TTC549 (cell line): ENCODE results near the gene ACACB.

Experiments
- FAIRE-seq: peaks from 2 replicates; lab custom pipeline; 2012; peaks lifted over from hg19 to GRCh38; lab: Jason Lieb, UNC

Gene ACACB

GRCh38 chr12:109258607-109259544 lies 142.5 kb downstream of the ACACB start:
- no peak for FAIRE-seq

DNA sequence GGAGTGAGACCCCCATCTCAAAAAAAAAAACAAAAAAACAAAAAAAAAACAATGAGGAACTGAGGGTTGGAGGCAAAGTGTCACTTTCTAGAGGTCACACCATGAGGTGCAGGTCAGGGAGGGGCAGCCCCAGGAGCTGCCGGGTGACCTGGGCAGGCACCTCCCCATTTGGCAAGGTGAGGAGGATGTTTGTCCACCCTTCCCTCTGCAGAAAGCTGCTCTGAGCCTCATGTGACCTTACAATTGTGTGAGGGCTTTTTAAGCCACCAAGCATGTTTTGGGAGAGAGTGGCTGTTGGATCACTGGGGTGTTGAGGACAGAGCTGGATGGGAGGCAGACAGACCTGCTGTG lies 143.1 kb downstream of the ACACB start:
- no peak for FAIRE-seq

DNA sequence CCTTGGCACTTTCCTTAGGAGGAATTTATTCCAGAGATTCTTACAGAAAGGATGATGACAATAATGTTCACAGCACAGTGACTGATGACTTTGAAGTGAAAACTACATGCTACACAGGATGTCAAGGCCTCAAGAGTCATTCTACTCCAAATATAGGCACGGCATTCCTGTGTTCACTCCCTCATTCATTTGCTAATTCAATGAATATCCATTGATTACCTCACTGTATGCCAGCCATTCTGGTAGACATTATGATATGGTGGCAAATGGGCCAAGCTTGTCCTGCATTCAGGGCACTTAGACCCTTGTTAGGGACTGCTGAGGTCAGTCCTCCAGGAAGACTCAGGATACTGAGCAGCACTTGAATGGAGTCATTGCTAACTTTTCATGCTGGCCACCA lies 144.7 kb downstream of the ACACB start:
- FAIRE-seq = no peak

- no peak for FAIRE-seq
Observed at GRCh38 chr12:109261939-109262338, 145.6 kb downstream of the ACACB start.

GRCh38 chr12:109263439-109263838 lies 147.1 kb downstream of the ACACB start:
- no peak for FAIRE-seq

GRCh38 chr12:109264095-109264942 lies 147.9 kb downstream of the ACACB start:
- no peak for FAIRE-seq

DNA sequence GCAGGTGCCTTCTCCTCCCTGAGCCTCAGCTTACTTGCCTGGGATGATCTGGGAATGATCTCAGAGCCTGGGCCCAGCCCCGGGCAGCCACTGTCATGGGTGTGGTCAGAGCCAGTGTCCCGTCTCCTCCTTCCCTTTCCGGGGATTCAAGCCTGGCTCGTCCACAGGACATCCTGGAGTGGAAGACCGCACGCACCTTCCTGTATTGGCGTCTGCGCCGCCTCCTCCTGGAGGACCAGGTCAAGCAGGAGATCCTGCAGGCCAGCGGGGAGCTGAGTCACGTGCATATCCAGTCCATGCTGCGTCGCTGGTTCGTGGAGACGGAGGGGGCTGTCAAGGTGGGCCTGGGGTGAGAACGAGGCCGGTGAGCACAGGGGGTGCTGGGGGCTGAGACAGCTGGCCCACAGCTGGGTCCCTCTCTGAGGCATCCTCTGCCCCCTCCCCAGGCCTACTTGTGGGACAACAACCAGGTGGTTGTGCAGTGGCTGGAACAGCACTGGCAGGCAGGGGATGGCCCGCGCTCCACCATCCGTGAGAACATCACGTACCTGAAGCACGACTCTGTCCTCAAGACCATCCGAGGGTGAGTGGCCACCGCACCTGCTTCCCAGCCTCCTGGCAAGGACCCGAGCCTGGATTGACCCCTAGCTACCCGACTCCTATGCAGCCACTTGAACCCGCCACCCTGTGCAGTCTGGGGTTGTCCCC lies 148.7 kb downstream of the ACACB start:
- FAIRE-seq = no peak

DNA sequence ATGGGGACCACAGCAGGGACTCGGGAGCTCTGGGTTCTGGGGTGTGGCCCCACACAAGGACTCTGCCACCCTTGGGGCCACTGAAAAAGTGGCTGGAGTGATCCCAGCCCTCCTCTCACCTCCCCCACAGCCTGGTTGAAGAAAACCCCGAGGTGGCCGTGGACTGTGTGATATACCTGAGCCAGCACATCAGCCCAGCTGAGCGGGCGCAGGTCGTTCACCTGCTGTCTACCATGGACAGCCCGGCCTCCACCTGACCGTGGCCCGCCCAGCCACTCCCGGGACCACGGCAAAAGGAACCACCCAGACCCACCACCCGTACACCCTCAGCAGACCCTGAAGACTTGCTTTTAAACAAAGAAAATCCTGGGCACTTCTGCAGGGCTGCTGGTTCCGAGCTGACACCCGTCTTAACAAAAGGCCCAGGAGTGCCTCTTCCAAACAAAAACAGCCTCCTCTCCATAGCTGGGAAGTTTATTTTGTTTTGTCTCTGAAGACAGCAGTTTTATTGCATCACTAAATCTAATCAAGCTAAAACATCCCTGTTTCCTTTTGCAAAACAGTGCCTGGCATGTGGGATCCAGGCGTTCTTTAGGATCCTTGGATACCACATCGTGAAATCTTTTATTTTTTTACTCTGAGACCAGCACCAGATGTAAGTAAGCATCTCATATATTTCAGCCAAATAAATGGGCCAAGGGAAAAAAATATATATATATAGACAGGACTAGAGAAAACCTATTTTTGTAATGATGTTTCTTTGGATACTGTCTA lies 149.9 kb downstream of the ACACB start:
- FAIRE-seq = no peak

GRCh38 chr12:109267361-109267760 lies 151.0 kb downstream of the ACACB start:
- no peak for FAIRE-seq

- no peak for FAIRE-seq
Observed at GRCh38 chr12:109268896-109269295, 152.5 kb downstream of the ACACB start.

DNA sequence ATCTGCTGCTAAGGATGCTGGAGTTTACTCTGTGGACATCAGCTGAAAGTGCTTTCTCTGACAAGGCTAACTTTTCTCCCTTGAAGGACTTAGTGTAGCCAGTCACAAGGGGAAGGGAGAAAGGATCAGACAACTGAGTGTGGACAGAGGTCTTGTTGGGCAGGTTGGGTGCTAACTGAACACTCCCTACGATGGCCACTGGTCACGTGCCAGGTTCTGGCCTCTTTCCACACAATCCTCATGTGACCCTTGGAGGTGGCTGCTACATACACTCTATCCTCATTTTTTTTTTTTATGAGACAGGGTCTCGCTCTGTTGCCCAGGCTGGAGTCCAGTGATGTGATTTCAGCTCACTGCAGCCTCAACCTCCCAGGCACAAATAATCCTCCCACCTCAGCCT lies 153.0 kb downstream of the ACACB start:
- FAIRE-seq = no peak

DNA sequence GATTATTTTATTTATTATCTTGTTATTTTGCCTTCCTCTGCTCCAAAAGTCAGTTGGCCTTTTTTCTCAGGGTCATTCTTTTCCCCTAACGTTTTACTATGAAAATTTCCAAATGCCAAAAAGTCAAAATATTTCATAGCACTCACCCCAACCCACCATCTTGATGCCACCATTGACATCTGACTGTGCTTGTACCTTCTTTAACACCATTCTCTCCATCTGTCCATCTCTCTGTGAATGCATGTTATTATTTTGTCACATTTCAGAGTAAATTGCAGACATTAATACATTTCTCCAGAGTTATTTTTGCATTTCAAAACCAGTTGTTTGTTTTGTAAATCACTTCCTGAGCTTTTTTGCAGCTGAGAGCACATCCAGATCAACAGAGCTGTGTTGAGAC lies 154.1 kb downstream of the ACACB start:
- FAIRE-seq = no peak

GRCh38 chr12:109271418-109271817 lies 155.0 kb downstream of the ACACB start:
- no peak for FAIRE-seq

GRCh38 chr12:109273354-109273753 lies 157.0 kb downstream of the ACACB start:
- FAIRE-seq = no peak

- no peak for FAIRE-seq
Observed at GRCh38 chr12:109274381-109274780, 158.0 kb downstream of the ACACB start.

GRCh38 chr12:109275173-109275572 lies 158.8 kb downstream of the ACACB start:
- FAIRE-seq = no peak

DNA sequence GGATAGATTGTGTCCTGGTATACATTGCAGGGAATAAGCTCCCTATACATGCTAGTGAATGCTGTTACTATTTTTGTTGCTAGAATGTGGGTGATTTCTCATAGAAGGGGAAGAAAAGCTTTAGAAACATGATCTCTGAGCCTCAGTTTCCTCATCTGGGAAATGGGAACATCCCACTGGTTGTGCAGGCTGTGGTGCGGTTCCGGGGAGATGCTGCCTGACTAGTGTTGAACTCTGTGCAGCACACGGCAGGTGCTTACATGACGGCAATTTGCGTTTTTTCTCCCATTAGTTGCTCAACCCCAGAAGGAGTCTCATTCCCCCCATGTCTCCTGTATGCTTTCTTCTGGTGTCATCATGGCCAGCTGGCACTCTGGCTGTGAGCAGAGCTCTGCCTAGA lies 159.8 kb downstream of the ACACB start:
- no peak for FAIRE-seq

DNA sequence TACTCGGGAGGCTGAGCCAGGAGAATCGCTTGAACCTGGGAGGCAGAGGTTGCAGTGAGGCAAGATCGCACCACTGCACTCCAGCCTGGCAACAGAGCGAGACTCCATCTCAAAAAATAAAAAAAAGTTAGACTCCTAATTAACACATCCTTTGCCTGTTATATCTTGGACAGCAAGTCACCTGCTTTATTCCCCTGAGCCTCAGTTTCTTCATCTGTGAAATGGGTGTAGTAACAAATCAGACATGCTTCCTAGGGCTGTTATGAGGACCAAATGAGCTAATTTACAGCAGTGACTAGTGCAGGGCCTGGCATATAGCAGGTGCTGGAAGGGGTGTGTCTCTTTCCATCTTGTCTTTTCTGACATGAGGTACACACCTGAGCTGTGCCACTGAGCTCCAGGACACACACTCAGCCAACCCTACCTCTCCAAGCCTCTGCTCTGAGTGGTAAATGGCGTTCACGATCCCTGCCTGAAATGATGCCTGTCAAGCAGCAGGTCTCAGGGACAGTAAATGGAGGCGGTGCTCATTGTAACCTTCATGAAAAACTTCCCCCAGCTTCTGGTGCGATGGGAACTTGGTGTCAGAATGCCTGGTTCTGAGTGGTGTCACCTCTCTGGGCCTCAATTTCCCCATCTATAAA lies 161.0 kb downstream of the ACACB start:
- no peak for FAIRE-seq

DNA sequence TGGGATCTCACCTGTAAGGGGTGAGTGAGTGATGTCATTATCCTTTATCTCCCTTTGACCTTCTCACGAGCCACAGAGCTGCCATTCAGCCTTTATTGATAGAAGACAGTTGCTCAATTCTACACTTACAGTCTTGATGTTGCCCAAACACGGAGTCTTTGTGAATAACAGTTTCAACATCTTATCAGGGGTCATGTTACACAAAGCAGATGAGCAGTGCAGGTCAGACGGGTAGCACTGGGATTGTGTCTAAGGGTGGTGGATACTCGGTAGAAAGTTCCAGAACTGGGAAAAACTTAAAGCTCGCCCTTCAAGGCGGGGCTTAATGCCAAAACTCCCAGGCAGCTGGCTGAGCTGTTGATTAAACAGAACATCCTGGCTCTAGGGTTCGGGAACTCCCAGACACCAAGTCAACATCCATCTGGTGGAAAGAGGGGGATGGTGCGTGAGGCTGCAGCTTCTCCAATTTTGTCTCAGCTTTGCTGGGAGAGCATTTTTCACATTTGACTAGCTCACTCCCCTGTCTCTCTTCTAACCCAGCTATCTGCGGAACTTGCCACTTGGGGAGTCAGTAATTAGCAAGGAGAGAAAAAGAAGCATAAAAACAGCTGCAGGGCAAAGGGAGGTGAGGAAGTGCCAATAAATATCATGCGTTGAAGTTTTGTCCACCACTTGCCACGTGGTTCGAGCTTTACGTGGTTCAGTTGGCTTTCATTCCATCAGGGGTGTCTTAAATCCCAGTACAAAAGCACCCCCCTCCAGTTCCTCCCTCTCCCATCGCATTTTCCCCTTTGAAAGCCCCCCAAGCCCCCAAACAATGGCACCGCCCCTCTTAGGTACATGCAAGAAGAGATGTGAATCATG lies 161.7 kb downstream of the ACACB start:
- no peak for FAIRE-seq

GRCh38 chr12:109278912-109279311 lies 162.5 kb downstream of the ACACB start:
- FAIRE-seq = no peak
